Muscle of arm (tissue), 12 donors: ENCODE results near the gene SNTG2. TPM values are rescaled to one million over a fixed set of nuclear protein-coding genes. Genes with fewer than 3 reads are reported as not detected.
"Not testable (repeated sequence)": the region's sequence is repeated elsewhere in the genome, so short reads cannot be mapped to it uniquely, and the experiment has no call there.

Source experiments
- DNase-seq: peaks from one replicate; pipeline ENCODE4 v3.0.0-alpha.2; 2013
- polyA plus RNA-seq, 12 donors: library from polyadenylated mRNA; unstranded; fragments of 120-200 nt; gene quantifications; one replicate each; pipeline ENCODE4 v1.2.1, GENCODE V29; 2013; ENCODE audit not compliant: insufficient read length in 12 of 12

The SNTG2 gene
- polyA plus RNA-seq, 12 donors, result 0.13 to 0.70 (median 0.31) TPM; not detected in 3

DNA sequence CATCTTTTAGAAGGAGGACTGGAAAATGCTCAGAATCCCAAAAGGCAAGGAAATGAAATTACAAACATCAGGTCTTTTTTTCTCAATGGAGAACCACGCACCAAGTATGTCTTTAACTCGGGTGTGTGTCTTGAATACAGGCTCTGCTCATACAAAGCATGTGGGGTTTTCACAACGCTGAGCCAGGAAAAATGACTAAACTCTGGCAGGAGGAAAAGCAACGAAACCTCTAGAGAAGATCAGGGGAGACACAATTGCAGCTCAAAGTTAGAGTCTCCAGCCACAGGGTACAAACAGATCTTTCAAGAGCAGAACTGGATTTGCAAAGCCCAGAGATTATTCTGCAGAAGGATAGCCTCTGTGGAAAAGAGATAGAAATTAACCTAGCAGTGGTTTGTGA lies 419.8 kb downstream of the SNTG2 start:
- DNase-seq, result peak; percentile 55

DNA sequence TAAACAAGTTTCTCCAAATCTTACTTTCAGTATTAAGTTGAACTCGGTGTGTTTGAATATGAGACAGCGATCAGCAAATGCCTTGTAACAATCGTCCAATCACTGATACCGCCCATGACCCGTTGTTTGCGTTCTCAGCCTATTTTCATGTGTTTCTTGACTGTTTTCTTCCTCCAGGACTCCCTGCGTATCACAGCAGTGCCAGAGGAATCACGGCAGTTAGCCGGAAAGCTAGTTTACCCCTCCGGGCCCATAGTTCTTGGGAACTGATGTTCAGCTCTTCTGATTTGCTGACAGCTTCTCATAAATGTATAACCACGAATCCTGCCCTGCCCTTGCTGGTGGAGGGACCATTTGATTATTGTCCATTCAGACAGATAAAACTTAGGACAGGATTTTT lies 420.4 kb downstream of the SNTG2 start:
- DNase-seq, result no peak

- DNase-seq, result no peak
Observed at GRCh38 chr2:1373830-1374229, 423.2 kb downstream of the SNTG2 start.

DNA sequence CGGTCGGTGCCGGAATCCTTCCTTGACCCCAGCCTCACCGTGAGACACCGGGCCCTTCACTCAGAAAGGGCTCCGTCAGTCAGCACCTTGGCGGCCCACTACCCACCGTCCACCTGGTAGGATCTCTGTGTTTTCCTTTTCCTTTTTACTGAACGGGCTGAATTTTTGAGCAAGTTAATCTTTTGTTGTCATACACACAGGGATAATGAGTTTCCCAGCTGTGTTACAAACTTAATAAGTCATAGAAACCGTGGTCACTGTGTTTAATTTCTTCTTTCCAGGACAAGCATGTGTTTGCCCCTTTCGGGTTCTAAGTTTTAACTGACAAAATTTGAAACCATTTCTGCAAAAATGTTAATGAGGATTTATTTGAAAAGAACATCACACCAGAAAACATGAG lies 423.6 kb downstream of the SNTG2 start:
- DNase-seq, result no peak

DNA sequence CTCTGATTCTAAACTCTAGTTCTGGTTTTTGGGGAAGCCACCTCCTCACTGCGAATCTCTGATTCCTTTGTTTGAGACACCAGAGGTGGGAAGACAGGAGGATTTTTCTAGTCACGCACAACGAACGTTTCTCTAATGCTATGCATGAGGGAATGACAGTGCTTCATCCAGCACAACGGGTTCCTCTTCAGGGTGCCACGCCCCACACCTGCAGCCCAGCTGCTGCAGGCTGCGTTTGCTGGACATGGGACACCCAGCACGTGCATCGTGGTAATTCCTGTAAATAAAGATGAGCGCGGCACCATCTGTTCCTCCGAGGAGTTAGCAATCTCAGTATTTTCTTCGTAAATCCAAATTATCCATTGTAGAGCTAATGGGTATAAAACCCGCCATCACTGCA lies 425.1 kb downstream of the SNTG2 start:
- DNase-seq, result no peak

- no peak for DNase-seq
Observed at GRCh38 chr2:1377473-1377872, 426.8 kb downstream of the SNTG2 start.

DNA sequence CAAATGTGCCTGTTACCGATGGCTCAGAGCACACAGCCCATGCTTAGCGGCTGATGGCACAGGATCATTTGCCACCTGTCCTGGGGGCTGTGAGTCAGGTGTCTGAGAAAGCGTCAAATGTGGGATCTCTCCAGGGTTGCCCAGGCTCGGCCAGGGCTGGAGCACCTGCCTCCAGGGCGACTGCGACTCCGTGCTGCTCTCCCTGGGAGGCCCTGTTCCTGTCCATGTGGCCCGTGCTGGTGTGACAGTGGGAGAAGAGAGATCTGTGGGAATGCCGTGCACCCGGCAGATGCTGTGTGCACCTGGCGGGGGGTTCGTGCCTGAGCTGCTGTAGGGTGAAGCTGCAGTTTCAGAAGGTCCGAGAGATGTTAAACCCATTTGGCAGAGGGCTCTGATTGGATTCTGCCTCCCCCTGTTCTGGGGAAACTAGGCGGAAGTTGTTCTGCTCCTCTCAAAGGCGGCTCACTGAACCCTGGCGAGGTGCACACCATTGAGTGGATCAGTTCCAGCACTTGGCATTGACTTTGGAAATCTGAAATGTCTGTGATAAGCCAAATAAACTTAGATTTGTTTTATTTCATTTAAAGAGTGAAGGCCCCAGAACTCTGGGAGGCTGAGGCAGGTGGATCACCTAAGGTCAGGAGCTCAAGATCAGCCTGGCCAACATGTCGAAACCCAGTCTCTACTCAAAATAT lies 428.0 kb downstream of the SNTG2 start:
- no peak for DNase-seq

GRCh38 chr2:1381644-1382043 lies 431.0 kb downstream of the SNTG2 start:
- no peak for DNase-seq

GRCh38 chr2:1387954-1388725 lies 437.5 kb downstream of the SNTG2 start:
- DNase-seq, result not testable (repeated sequence)

DNA sequence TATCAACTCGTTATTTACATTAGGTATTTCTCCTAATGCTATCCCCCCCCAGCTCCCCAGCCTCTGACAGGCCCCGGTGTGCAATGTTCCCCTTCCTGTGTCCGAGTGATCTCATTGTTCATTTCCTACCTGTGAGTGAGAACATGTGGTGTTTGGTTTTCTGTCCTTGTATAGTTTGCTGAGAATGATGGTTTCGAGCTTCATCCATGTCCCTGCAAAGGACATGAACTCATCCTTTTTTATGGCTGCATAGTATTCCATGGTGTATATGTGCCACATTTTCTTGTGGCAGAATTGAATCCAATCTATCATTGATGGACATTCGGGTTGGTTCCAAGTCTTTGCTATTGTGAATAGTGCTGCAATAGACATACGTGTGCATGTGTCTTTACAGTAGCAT lies 439.5 kb downstream of the SNTG2 start:
- not testable (repeated sequence) for DNase-seq

DNA sequence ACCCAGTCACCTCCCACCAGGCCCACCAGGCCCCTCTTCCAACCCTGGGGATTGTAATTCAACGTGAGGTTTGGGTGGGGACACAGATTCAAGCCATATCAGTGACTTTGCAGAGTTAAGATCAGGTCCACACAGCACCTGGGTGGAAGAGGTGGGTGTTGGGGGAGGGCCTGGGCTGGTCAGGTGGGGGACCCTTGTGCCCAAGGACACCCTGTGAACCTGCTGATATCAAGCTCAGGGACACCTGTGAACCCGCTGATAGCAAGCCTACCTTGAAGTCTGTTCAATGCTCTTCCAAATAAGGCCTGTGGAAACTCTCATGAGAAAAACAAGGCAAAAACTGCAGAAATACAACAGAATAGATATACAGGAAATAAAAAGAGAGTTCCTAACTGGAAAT lies 442.7 kb downstream of the SNTG2 start:
- DNase-seq, result no peak

- DNase-seq, result no peak
Observed at GRCh38 chr2:1394709-1395408, 444.2 kb downstream of the SNTG2 start.

DNA sequence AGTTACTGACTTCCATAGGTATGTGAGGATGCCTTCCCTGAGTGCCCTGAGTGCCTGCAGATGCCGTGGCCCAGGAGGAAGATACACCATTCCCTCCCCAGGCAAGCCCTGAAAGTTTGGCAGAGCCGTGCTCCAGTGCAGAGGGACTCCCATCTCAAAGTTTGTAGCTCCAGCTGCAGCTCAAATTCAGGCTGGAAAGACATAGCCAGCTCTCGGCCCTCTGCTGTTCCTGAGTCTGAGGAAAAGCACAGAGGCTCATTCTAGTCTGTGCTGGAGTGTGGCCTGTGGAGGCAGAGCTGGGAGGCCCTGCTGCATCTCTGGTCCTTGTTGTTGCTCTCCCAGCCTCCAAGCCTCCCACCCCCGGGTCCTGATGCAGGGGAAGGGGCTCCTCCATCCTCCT lies 446.7 kb downstream of the SNTG2 start:
- DNase-seq, result peak; percentile 35

DNA sequence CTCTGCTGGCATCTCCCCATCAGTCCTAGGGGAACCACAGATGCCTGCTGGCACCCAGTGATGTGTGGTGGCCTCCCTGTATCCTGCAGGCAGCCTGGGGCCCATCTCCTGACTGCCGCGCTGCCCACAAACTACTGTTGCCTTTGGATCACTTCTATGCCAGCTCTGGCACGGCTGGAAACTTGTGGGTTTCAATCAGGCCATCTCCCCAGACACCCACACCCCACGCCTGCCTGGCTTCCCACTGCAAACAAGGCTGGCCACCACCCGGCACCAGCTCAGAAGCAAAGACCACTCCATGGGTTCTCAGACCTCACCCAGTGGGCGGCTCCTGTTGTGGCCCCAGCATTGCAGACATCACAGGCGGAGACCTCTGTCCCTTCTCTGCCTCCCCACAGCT lies 447.5 kb downstream of the SNTG2 start:
- no peak for DNase-seq

- DNase-seq, result no peak
Observed at GRCh38 chr2:1400943-1401735, 450.5 kb downstream of the SNTG2 start.

DNA sequence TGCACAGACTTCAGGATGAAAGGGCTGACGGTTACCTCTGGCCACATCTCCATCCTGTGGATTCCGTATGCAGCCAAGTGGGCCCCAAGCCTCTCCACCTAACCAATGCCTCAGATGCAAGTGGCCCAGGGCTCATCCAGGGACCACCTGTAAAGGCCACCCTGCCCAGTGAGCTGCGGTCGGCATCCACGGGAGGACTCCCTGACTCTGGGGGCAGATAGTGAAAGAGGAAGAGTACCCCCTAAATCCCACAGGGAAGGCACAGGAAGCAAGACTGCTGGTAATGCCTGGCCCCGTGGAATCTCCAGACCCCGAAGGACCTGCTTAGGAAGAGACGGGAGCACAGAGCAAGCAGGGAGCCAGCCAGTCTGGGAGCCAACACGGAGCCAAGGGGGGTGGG lies 451.4 kb downstream of the SNTG2 start:
- DNase-seq, result no peak

DNA sequence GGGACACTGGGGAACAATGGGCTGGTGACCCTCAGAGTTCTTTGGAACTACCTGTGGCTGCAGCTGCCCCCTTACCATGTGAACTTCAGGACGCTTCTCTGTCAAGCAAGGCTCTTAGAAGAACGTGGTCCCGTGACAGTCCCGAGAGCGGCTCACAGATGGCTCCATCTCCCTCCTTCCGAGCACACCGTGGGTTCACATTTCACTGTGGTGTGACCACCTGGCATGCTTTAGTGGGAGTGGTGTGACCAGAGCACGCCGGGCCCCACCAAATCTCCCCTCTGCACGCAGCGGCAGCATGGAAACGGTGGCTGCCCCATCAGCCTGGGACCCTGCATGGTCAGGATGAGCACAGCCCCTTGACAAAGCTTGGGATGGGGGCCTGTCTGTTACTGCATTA lies 452.9 kb downstream of the SNTG2 start:
- no peak for DNase-seq

DNA sequence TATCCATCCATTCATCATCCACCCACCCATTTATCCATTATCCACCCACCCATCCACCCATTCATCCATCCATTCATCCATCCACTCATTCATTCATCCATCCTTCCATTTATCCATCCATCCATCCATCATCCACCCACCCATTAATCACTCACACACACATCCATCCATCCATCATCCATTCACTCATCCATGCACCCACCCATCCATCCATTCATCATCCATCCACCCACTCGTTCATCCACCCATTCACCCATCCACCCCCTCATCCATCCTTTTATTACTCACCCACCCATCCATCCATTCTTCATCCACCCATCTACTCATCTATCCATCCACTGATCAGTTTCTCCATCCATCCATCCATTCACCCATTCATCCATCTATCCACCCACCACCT lies 454.5 kb downstream of the SNTG2 start:
- no peak for DNase-seq

DNA sequence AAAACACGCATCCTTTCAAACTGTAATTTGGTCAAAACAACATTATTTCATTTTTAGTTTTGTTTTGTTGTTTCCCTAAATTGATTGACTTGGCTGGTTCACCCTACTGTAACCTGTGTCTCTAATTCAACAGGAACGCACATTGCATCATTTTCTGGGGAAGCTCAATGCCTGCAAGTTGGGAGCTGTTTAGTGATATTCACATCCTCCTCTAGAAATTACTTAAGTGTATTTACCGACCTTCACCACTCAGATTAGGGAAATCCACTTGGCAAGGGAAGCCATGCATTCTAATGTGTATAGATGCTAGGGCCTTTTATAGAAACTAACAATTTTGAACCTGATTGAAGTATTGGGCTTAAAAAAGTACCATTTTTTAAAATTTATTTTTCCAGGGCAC lies 455.3 kb downstream of the SNTG2 start:
- no peak for DNase-seq

GRCh38 chr2:1406434-1406833 lies 455.8 kb downstream of the SNTG2 start:
- no peak for DNase-seq

GRCh38 chr2:1407950-1408675 lies 457.5 kb downstream of the SNTG2 start:
- no peak for DNase-seq
